ENCODE measurements around the gene RPTOR. TPM values are rescaled to one million over a fixed set of nuclear protein-coding genes. Genes with fewer than 3 reads are reported as not detected.

Gene RPTOR
- total RNA-seq, 1 experiment from 2014 or later, result 25.1 TPM

DNA sequence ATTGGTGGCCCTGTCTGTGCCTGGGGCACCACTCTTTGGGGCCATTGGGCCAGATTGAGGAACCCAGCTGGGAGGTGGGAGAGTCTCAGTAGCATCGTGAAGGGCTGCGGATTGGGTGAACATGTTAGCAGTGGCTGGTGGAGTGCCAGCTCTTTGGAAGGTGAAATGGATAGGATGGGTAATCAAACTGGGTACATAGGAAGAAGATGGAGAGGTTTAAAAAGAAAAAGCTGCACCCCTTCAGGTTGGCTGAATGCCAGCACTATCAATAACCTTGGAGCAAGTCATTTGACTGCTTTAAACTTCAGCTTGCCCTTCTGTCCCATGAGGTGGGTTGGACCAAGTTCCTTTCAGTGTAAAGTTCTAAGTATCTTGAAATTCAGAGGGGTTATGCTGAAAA lies 95.0 kb downstream of the RPTOR start:
- Histone ChIP-seq H3K23me2 (ENCODE audit: insufficient read length, low read depth, low read length, poor library complexity, severe bottlenecking) (no peaks in the 10 kb centered on the region), H3K4me1 (ENCODE audit: insufficient read depth, low read length) (no peaks in the 10 kb centered on the region), H3K9me3 (ENCODE audit: control insufficient read depth, low read depth, low read length) (no peaks in the 10 kb centered on the region), H2BK20ac (ENCODE audit: low read depth, low read length, poor library complexity, severe bottlenecking) (no peak overlapping the region), H3T11ph (ENCODE audit: low read length) (no peak overlapping the region), H3K9ac (ENCODE audit: extremely low read depth, insufficient read length, low read length) (no peak overlapping the region), H3K56ac (ENCODE audit: insufficient read length, low read depth, low read length) (no peak overlapping the region), H3K23ac (ENCODE audit: insufficient read length, low read depth, low read length) (no peak overlapping the region), H2BK120ac (ENCODE audit: low read depth, low read length, poor library complexity, severe bottlenecking) (no peak overlapping the region), H4K91ac (ENCODE audit: insufficient read length, low read depth, low read length) (no peak overlapping the region), H3K27me3 (ENCODE audit: insufficient read depth, low read length) (no peaks in the 10 kb centered on the region), H2BK5ac (ENCODE audit: insufficient read length, low read length) (no peak overlapping the region), H4K20me1 (ENCODE audit: control insufficient read depth, insufficient read depth, insufficient read length) (no peaks in the 10 kb centered on the region), H3K4me2 (ENCODE audit: insufficient read depth, insufficient read length, low read length) (no peak overlapping the region), H3K79me1 (ENCODE audit: insufficient read depth, low read depth, low read length, poor library complexity, severe bottlenecking) (peaks cover 7% of the 10 kb centered on the region), H3K27ac (ENCODE audit: insufficient read length, low read depth, low read length) (no peak overlapping the region), H3K79me2 (ENCODE audit: insufficient read depth, low read length) (peaks cover 2% of the 10 kb centered on the region; the same call in 1 of the 2 replicates), H3K14ac (ENCODE audit: insufficient read depth, low read length) (no peak overlapping the region), H3K4ac (ENCODE audit: low read depth, low read length) (no peak overlapping the region), H4K5ac (ENCODE audit: insufficient read length, low read depth, low read length) (no peak overlapping the region), H4K8ac (replicated peaks; ENCODE audit: insufficient read length, low read depth, low read length) (no peak overlapping the region), H2BK12ac (ENCODE audit: insufficient read length, low read depth, low read length) (no peak overlapping the region), H2AFZ (ENCODE audit: low read length) (no peak overlapping the region), H2AK5ac (ENCODE audit: insufficient read length, low read length) (no peak overlapping the region), H3K18ac (ENCODE audit: insufficient read length, low read depth, low read length) (no peak overlapping the region), H2BK15ac (ENCODE audit: low read depth, low read length) (no peak overlapping the region)
- DNase-seq, result no peak
- TF ChIP-seq, protein P1, sequence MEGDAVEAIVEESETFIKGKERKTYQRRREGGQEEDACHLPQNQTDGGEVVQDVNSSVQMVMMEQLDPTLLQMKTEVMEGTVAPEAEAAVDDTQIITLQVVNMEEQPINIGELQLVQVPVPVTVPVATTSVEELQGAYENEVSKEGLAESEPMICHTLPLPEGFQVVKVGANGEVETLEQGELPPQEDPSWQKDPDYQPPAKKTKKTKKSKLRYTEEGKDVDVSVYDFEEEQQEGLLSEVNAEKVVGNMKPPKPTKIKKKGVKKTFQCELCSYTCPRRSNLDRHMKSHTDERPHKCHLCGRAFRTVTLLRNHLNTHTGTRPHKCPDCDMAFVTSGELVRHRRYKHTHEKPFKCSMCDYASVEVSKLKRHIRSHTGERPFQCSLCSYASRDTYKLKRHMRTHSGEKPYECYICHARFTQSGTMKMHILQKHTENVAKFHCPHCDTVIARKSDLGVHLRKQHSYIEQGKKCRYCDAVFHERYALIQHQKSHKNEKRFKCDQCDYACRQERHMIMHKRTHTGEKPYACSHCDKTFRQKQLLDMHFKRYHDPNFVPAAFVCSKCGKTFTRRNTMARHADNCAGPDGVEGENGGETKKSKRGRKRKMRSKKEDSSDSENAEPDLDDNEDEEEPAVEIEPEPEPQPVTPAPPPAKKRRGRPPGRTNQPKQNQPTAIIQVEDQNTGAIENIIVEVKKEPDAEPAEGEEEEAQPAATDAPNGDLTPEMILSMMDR (conservative IDR thresholded peaks at IDR 0.05), result no peak
- peaks cover 5 to 19% of the 10 kb centered on the region in 2 experiments for H3K4me1 Mint-ChIP-seq
- H3K27me3 Mint-ChIP-seq (ENCODE audit: low read depth), result no peaks in the 10 kb centered on the region
- H3K36me3 Mint-ChIP-seq (ENCODE audit: insufficient read depth in 1 of 3, low read depth in 3 of 3), result no peaks in the 10 kb centered on the region
- WGBS (ENCODE audit: extremely low coverage, insufficient read length, low lambda C conversion rate), result no CpG with 5 or more reads among the region's 2 CpGs
- H3K4me3 Mint-ChIP-seq, result no peak overlapping the region
- H3K9me3 Mint-ChIP-seq, result no peaks in the 10 kb centered on the region
- peak overlapping the region in 1 of 3 experiments; percentile 4; a peak in 2 of 7 replicates for H3K27ac Mint-ChIP-seq

Measured in H9 (cell line).